HEK293 (cell line): ENCODE results near the gene FHL3.

Experiments used
- ATF2 ChIP-seq: fragments of 450-650 bp; formaldehyde crosslinking; IDR thresholded peaks from 2 replicates; pipeline ENCODE4 v1.5.1; 2016; ENCODE audit warnings: missing biosample characterization, missing genetic modification characterization, low read depth
- GLIS1 ChIP-seq: fragments of 450-650 bp; formaldehyde crosslinking; IDR thresholded peaks from 2 replicates; pipeline ENCODE4 v1.5.1; 2016; ENCODE audit warnings: missing biosample characterization, missing genetic modification characterization
- HOXD13 ChIP-seq: sonication (generic); formaldehyde crosslinking; IDR thresholded peaks from 2 replicates; pipeline ENCODE4 v1.8.0; 2022; ENCODE audit warnings: missing genetic modification reagents, borderline replicate concordance
- OVOL3 ChIP-seq: fragments of 450-650 bp; formaldehyde crosslinking; IDR thresholded peaks from 2 replicates; pipeline ENCODE4 v1.5.1; 2016; ENCODE audit warnings: missing biosample characterization, missing genetic modification characterization
- SETDB1 ChIP-seq: IDR thresholded peaks from one replicate; pipeline ENCODE4 v1.6.1; 2017; ENCODE audit warnings: mild to moderate bottlenecking, low read length, moderate library complexity, mixed read lengths; ENCODE audit not compliant: insufficient read length
- SP2 ChIP-seq: fragments of 450-650 bp; formaldehyde crosslinking; IDR thresholded peaks from 2 replicates; pipeline ENCODE4 v1.5.1; 2016; ENCODE audit warnings: missing biosample characterization, missing genetic modification characterization
- SP7 ChIP-seq: fragments of 450-650 bp; formaldehyde crosslinking; IDR thresholded peaks from 2 replicates; pipeline ENCODE4 v1.5.1; 2016; ENCODE audit warnings: missing biosample characterization, missing genetic modification characterization
- ZBTB11 ChIP-seq: fragments of 450-650 bp; formaldehyde crosslinking; conservative IDR thresholded peaks from 2 replicates; pipeline ENCODE4 v1.5.1; 2016; ENCODE audit warnings: low read depth, missing biosample characterization, missing genetic modification characterization
- ZBTB17 ChIP-seq: fragments of 450-650 bp; formaldehyde crosslinking; IDR thresholded peaks from 2 replicates; pipeline ENCODE4 v1.5.1; 2016; ENCODE audit warnings: missing biosample characterization, missing genetic modification characterization
- ZBTB21 ChIP-seq: fragments of 450-650 bp; formaldehyde crosslinking; IDR thresholded peaks from 2 replicates; pipeline ENCODE4 v1.5.1; 2017; ENCODE audit warnings: missing biosample characterization, missing genetic modification characterization
- ZBTB26 ChIP-seq: fragments of 450-650 bp; formaldehyde crosslinking; optimal IDR thresholded peaks from 2 replicates; pipeline ENCODE3; 2016; ENCODE audit warnings: missing biosample characterization, mild to moderate bottlenecking, missing genetic modification characterization
- ZBTB8A ChIP-seq: fragments of 450-650 bp; formaldehyde crosslinking; IDR thresholded peaks from 2 replicates; pipeline ENCODE4 v1.5.1; 2016; ENCODE audit warnings: missing biosample characterization, missing genetic modification characterization
- ZEB2 ChIP-seq: fragments of 450-650 bp; formaldehyde crosslinking; IDR thresholded peaks from 2 replicates; pipeline ENCODE4 v1.5.1; 2016; ENCODE audit warnings: missing biosample characterization, missing genetic modification characterization
- ZFP3 ChIP-seq: fragments of 450-650 bp; formaldehyde crosslinking; IDR thresholded peaks from 2 replicates; pipeline ENCODE4 v1.5.1; 2016; ENCODE audit warnings: low read depth, missing biosample characterization, missing genetic modification characterization
- ZNF140 ChIP-seq: fragments of 450-650 bp; formaldehyde crosslinking; IDR thresholded peaks from 2 replicates; pipeline ENCODE4 v1.5.1; 2016; ENCODE audit warnings: missing biosample characterization, missing genetic modification characterization
- ZNF239 ChIP-seq: fragments of 450-650 bp; formaldehyde crosslinking; IDR thresholded peaks from 2 replicates; pipeline ENCODE4 v1.5.1; 2016; ENCODE audit warnings: missing biosample characterization, missing genetic modification characterization
- ZNF350 ChIP-seq: fragments of 450-650 bp; formaldehyde crosslinking; IDR thresholded peaks from 2 replicates; pipeline ENCODE4 v1.5.0; 2017; ENCODE audit warnings: missing biosample characterization, mild to moderate bottlenecking, missing genetic modification characterization
- ZNF391 ChIP-seq: fragments of 450-650 bp; formaldehyde crosslinking; IDR thresholded peaks from 2 replicates; pipeline ENCODE4 v1.5.1; 2016; ENCODE audit warnings: low read depth, missing biosample characterization, missing genetic modification characterization, borderline replicate concordance
- ZNF423 ChIP-seq: fragments of 450-650 bp; formaldehyde crosslinking; IDR thresholded peaks from 2 replicates; pipeline ENCODE4 v1.5.1; 2016; ENCODE audit warnings: missing biosample characterization, missing genetic modification characterization
- ZNF488 ChIP-seq: fragments of 450-650 bp; formaldehyde crosslinking; IDR thresholded peaks from 2 replicates; pipeline ENCODE4 v1.5.1; 2016; ENCODE audit warnings: missing biosample characterization, missing genetic modification characterization
- ZNF518A ChIP-seq: fragments of 450-650 bp; formaldehyde crosslinking; conservative IDR thresholded peaks from 2 replicates; pipeline ENCODE4 v1.5.1; 2016; ENCODE audit warnings: low read depth, missing biosample characterization, missing genetic modification characterization
- ZNF558 ChIP-seq: fragments of 450-650 bp; formaldehyde crosslinking; IDR thresholded peaks from 2 replicates; pipeline ENCODE4 v1.5.1; 2016; ENCODE audit warnings: missing biosample characterization, missing genetic modification characterization
- ZNF561 ChIP-seq: fragments of 450-650 bp; IDR thresholded peaks from 2 replicates; pipeline ENCODE4 v1.5.1; 2018; ENCODE audit warnings: missing biosample characterization, missing genetic modification characterization, borderline replicate concordance
- ZNF580 ChIP-seq: fragments of 450-650 bp; formaldehyde crosslinking; IDR thresholded peaks from 2 replicates; pipeline ENCODE4 v1.5.1; 2016; ENCODE audit warnings: missing biosample characterization, missing genetic modification characterization
- ZNF654 ChIP-seq: fragments of 450-650 bp; formaldehyde crosslinking; IDR thresholded peaks from 2 replicates; pipeline ENCODE4 v1.5.1; 2016; ENCODE audit warnings: low read depth, missing biosample characterization, missing genetic modification characterization
- ZNF660 ChIP-seq: fragments of 450-650 bp; IDR thresholded peaks from 2 replicates; pipeline ENCODE4 v1.5.1; 2018; ENCODE audit warnings: missing biosample characterization, mild to moderate bottlenecking, missing genetic modification characterization
- ZNF670 ChIP-seq: fragments of 450-650 bp; formaldehyde crosslinking; IDR thresholded peaks from 2 replicates; pipeline ENCODE4 v1.5.1; 2016; ENCODE audit warnings: missing biosample characterization, missing genetic modification characterization, low read depth

Gene FHL3

GRCh38 chr1:38012363-38013226, 7.3 kb upstream of the FHL3 start, which contains the start of gene UTP11 (continued):
- peak; percentile 85 for TF ChIP-seq ZNF518A (tag by site-specific recombination)
- TF ChIP-seq ZBTB26 = peak; percentile 45
- TF ChIP-seq ZEB2 (tag by site-specific recombination) = peak; percentile 65; the same call in 1 of the 2 replicates
- 0 out of 2 replicates have a peak, but pooled peaks have one; percentile 9 for TF ChIP-seq OVOL3
- TF ChIP-seq ZBTB21 = peak; percentile 97
- peak; percentile 89 for TF ChIP-seq ATF2 (tag by site-specific recombination)
- TF ChIP-seq ZNF350 = no peak
- no peak for TF ChIP-seq ZNF654 (tag by site-specific recombination)
- TF ChIP-seq ZNF391 = peak; percentile 26; the same call in 1 of the 2 replicates
- peak; percentile 71 for TF ChIP-seq ZBTB8A (tag by site-specific recombination)
- peak; percentile 72; the same call in 1 of the 2 replicates for TF ChIP-seq ZNF660 (tag by site-specific recombination)
- TF ChIP-seq ZFP3 (tag by site-specific recombination) = no peak
- TF ChIP-seq ZNF488 (tag by site-specific recombination) = no peak
- TF ChIP-seq ZNF561 (tag by site-specific recombination) = 0 out of 2 replicates have a peak, but pooled peaks have one; percentile 15
- TF ChIP-seq ZNF580 (tag by site-specific recombination) = peak; percentile 96
- 0 out of 2 replicates have a peak, but pooled peaks have one; percentile 9 for TF ChIP-seq GLIS1 (tag by site-specific recombination)
- TF ChIP-seq ZBTB11 (tag by site-specific recombination) = peak; percentile 80
- TF ChIP-seq SP2 (tag by site-specific recombination) = peak; percentile 86
- TF ChIP-seq ZBTB17 (tag by site-specific recombination) = peak; percentile 88
- no peak for TF ChIP-seq ZNF423 (tag by site-specific recombination)
- no peak for TF ChIP-seq ZNF140 (tag by site-specific recombination)
- peak; percentile 98 for TF ChIP-seq SETDB1
- TF ChIP-seq ZNF558 = peak; percentile 41; the same call in 1 of the 2 replicates
- peak; percentile 99 for TF ChIP-seq HOXD13 (CRISPR knock-in tag)
- TF ChIP-seq ZNF670 = no peak
- TF ChIP-seq ZNF239 = no peak
- peak; percentile 48; the same call in 1 of the 2 replicates for TF ChIP-seq SP7 (tag by site-specific recombination)
